ENCODE data around the gene GLS2.
"Not testable (repeated sequence)": the region's sequence is repeated elsewhere in the genome, so short reads cannot be mapped to it uniquely, and the experiment has no call there.

Gene GLS2

GRCh38 chr12:56443208-56443607 lies 44.8 kb downstream of the GLS2 start:
- H3K4me1 ChIP-seq (ENCODE audit: insufficient read depth, low read length); H3K36me3 ChIP-seq (ENCODE audit: insufficient read depth, low read length); H3K9ac ChIP-seq (ENCODE audit: low read depth, low read length): not testable (repeated sequence)
- peaks cover 12% of the 10 kb centered on the region; the same call in 1 of the 2 replicates for H3K9me3 ChIP-seq (ENCODE audit: control insufficient read depth, insufficient read depth, low read length)

GRCh38 chr12:56437430-56438176 lies 50.4 kb downstream of the GLS2 start:
- peaks cover 3% of the 10 kb centered on the region; the same call in 1 of the 2 replicates for H3K9me3 ChIP-seq (ENCODE audit: control insufficient read depth, insufficient read depth, low read length)
- H3K9ac ChIP-seq (ENCODE audit: low read depth, low read length), result no peak overlapping the region
- H3K4me1 ChIP-seq (ENCODE audit: insufficient read depth, low read length), result no peaks in the 10 kb centered on the region
- no peaks in the 10 kb centered on the region; the same call in 1 of the 2 replicates for H3K36me3 ChIP-seq (ENCODE audit: insufficient read depth, low read length)

GRCh38 chr12:56434828-56435227 lies 53.1 kb downstream of the GLS2 start:
- Histone ChIP-seq H3K36me3 (ENCODE audit: insufficient read depth, low read length) (0 out of 2 replicates have a peak, but pooled peaks cover 5% of the 10 kb centered on the region), H3K9ac (ENCODE audit: low read depth, low read length) (no peak overlapping the region), H3K4me1 (ENCODE audit: insufficient read depth, low read length) (no peaks in the 10 kb centered on the region), H3K9me3 (ENCODE audit: control insufficient read depth, insufficient read depth, low read length) (no peaks in the 10 kb centered on the region)

- Histone ChIP-seq H3K9me3 (ENCODE audit: control insufficient read depth, insufficient read depth, low read length) (no peaks in the 10 kb centered on the region), H3K4me1 (ENCODE audit: insufficient read depth, low read length) (no peaks in the 10 kb centered on the region), H3K9ac (ENCODE audit: low read depth, low read length) (no peak overlapping the region), H3K36me3 (ENCODE audit: insufficient read depth, low read length) (peaks cover 11% of the 10 kb centered on the region; the same call in 1 of the 2 replicates)
Observed at GRCh38 chr12:56431850-56432249, 56.1 kb downstream of the GLS2 start.

- Histone ChIP-seq H3K9me3 (ENCODE audit: control insufficient read depth, insufficient read depth, low read length) (no peaks in the 10 kb centered on the region), H3K4me1 (ENCODE audit: insufficient read depth, low read length) (no peaks in the 10 kb centered on the region), H3K9ac (ENCODE audit: low read depth, low read length) (no peak overlapping the region), H3K36me3 (ENCODE audit: insufficient read depth, low read length) (peaks cover 11% of the 10 kb centered on the region; the same call in 1 of the 2 replicates)
Observed at GRCh38 chr12:56431288-56431687, 56.7 kb downstream of the GLS2 start.

- Histone ChIP-seq H3K9me3 (ENCODE audit: control insufficient read depth, insufficient read depth, low read length) (no peaks in the 10 kb centered on the region), H3K36me3 (ENCODE audit: insufficient read depth, low read length) (peaks cover 23% of the 10 kb centered on the region; the same call in 1 of the 2 replicates), H3K4me1 (ENCODE audit: insufficient read depth, low read length) (no peaks in the 10 kb centered on the region), H3K9ac (ENCODE audit: low read depth, low read length) (no peak overlapping the region)
Observed at GRCh38 chr12:56425940-56426438, 62.0 kb downstream of the GLS2 start.

- Histone ChIP-seq H3K4me1 (ENCODE audit: insufficient read depth, low read length) (no peaks in the 10 kb centered on the region), H3K9me3 (ENCODE audit: control insufficient read depth, insufficient read depth, low read length) (no peaks in the 10 kb centered on the region), H3K36me3 (ENCODE audit: insufficient read depth, low read length) (peaks cover 18% of the 10 kb centered on the region; the same call in 1 of the 2 replicates), H3K9ac (ENCODE audit: low read depth, low read length) (no peak overlapping the region)
Observed at GRCh38 chr12:56425193-56425592, 62.8 kb downstream of the GLS2 start.

All from ES-I3 (cell line).